GM12878 (cell line): ENCODE measurements around the gene ME3. TPM values are rescaled to one million over a fixed set of nuclear protein-coding genes. Genes with fewer than 3 reads are reported as not detected.

Source experiments
- ATAC-seq: fragments of 200-7000 bp; cut with Tn5 transposase; 3 replicates; pipeline ENCODE4 v1.9.1; 2020; ENCODE audit warnings: mild to moderate bottlenecking, moderate library complexity
- BruUV-seq: library from RNA; stranded (reverse); fragments of 400-500 nt; replicated peaks from 2 replicates; lab custom pipeline; 2021; lab: Mats Ljungman, UMichigan
- CTCF ChIA-PET: fragments of 300-600 bp; sonication (Branson Sonifier 250); formaldehyde crosslinking; extraction: SDS; loops from one replicate; lab custom pipeline; 2021; ENCODE audit warnings: inconsistent platforms; lab: Yijun Ruan, JAX
- POLR2A ChIA-PET: fragments of 350-600 bp; formaldehyde crosslinking; extraction: SDS; loops from one replicate; lab custom pipeline; 2021; ENCODE audit warnings: inconsistent platforms; lab: Charles Lee
- RAD21 ChIA-PET: fragments of 300-600 bp; sonication (Branson Sonifier 250); formaldehyde crosslinking; loops from one replicate; lab custom pipeline; 2023; ENCODE audit warnings: antibody characterized with exemption; ENCODE audit not compliant: unreplicated experiment; lab: Charles Lee
- SMC1A ChIA-PET: fragments of 300-600 bp; sonication (Branson Sonifier 250); formaldehyde crosslinking; loops from one replicate; lab custom pipeline; 2023; ENCODE audit not compliant: unreplicated experiment, uncharacterized antibody; lab: Charles Lee
- DNase-seq: peaks from one replicate; pipeline ENCODE4 v3.0.0-alpha.2; 2011; ENCODE audit warnings: low read depth, low spot score
- FAIRE-seq: peaks from 3 replicates; lab custom pipeline; 2011; peaks lifted over from hg19 to GRCh38; lab: Jason Lieb, UNC
- H2AFZ ChIP-seq: 2 replicates; pipeline ENCODE4 v1.6.0; 2011; ENCODE audit warnings: low read depth, low read length, control low read depth; ENCODE audit not compliant: control insufficient read depth
- H3K27ac ChIP-seq: 2 replicates; pipeline ENCODE4 v1.5.1; 2011; ENCODE audit warnings: control low read depth; ENCODE audit not compliant: control insufficient read depth, insufficient read depth
- H3K27me3 ChIP-seq, 2 experiments: replicated peaks in 1 of 2; 2 replicates each; pipeline versions ENCODE4 v1.6.0 to v1.6.1; 2011; ENCODE audit warnings: low read length in 1 of 2; ENCODE audit not compliant: control insufficient read depth in 2 of 2, insufficient read depth in 2 of 2
- H3K36me3 ChIP-seq, 2 experiments: 2 replicates each; pipeline ENCODE4 v1.5.1; 2011; ENCODE audit warnings: low read length in 1 of 2; ENCODE audit not compliant: control insufficient read depth in 2 of 2, insufficient read depth in 2 of 2
- H3K4me1 ChIP-seq: 2 replicates; pipeline ENCODE4 v1.6.1; 2011; ENCODE audit warnings: mild to moderate bottlenecking, low read length, moderate library complexity, mixed read lengths; ENCODE audit not compliant: control insufficient read depth, insufficient read depth
- H3K4me2 ChIP-seq: 2 replicates; pipeline ENCODE4 v1.6.0; 2011; ENCODE audit warnings: control low read depth; ENCODE audit not compliant: control insufficient read depth, insufficient read depth
- H3K4me3 ChIP-seq: fragments of 200-600 bp; sonication (generic); 2 replicates; pipeline ENCODE4 v1.5.1; 2016
- H3K79me2 ChIP-seq: 2 replicates; pipeline ENCODE4 v1.6.0; 2011; ENCODE audit warnings: low read length; ENCODE audit not compliant: control insufficient read depth, insufficient read depth
- H3K9ac ChIP-seq: 2 replicates; pipeline ENCODE4 v1.8.0; 2011; ENCODE audit warnings: low read length, control low read depth, mixed read lengths; ENCODE audit not compliant: control insufficient read depth, insufficient read depth
- H3K9me3 ChIP-seq: replicated peaks from 3 replicates; pipeline ENCODE4 v1.5.1; 2011; ENCODE audit warnings: mild to moderate bottlenecking, low read length; ENCODE audit not compliant: control insufficient read depth, insufficient read depth
- H4K20me1 ChIP-seq: 2 replicates; pipeline ENCODE4 v1.6.0; 2011; ENCODE audit not compliant: control insufficient read depth, insufficient read depth
- ATF7 ChIP-seq: fragments of 450-650 bp; IDR thresholded peaks from 2 replicates; pipeline ENCODE4 v1.6.1; 2016; ENCODE audit warnings: low read depth, mild to moderate bottlenecking
- CBFB ChIP-seq: IDR thresholded peaks from 2 replicates; pipeline ENCODE4 v1.6.1; 2016; ENCODE audit warnings: antibody characterized with exemption, low read depth
- EGR1 ChIP-seq, 2 experiments: IDR thresholded peaks; 1 replicate in 1 of 2; 2 replicates in 1 of 2; pipeline ENCODE4 v1.6.1; 2011 to 2012; ENCODE audit warnings: low read depth in 2 of 2, low read length in 2 of 2, borderline replicate concordance in 1 of 2, mild to moderate bottlenecking in 1 of 2, moderate library complexity in 1 of 2
- ETV6 ChIP-seq, 2 experiments: fragments of 450-650 bp in 1 of 2; IDR thresholded peaks in 1 of 2; conservative IDR thresholded peaks in 1 of 2; 2 replicates each; pipeline ENCODE4 v1.6.1; 2014; ENCODE audit warnings: antibody characterized with exemption in 1 of 2, borderline replicate concordance in 1 of 2, low read depth in 1 of 2, mild to moderate bottlenecking in 1 of 2, moderate library complexity in 1 of 2
- MEF2A ChIP-seq: IDR thresholded peaks from 2 replicates; pipeline ENCODE4 v1.6.1; 2011; ENCODE audit warnings: low read depth, mild to moderate bottlenecking, low read length, moderate library complexity; ENCODE audit not compliant: insufficient read depth
- NRF1 ChIP-seq: conservative IDR thresholded peaks from 2 replicates; pipeline ENCODE4 v1.6.1; 2011; ENCODE audit warnings: mild to moderate bottlenecking, low read depth, low read length, improper control_type of control experiment
- POLR2A ChIP-seq: IDR thresholded peaks from 2 replicates; pipeline ENCODE4 v1.6.1; 2011; ENCODE audit warnings: low read depth, mild to moderate bottlenecking, low read length
- SUPT20H ChIP-seq: IDR thresholded peaks from 2 replicates; pipeline ENCODE4 v1.6.1; 2011; ENCODE audit warnings: low read depth, mild to moderate bottlenecking, low read length, moderate library complexity, borderline replicate concordance; ENCODE audit not compliant: control insufficient read depth
- SUZ12 ChIP-seq: fragments of 200-600 bp; sonication (generic); IDR thresholded peaks from one replicate; pipeline ENCODE4 v1.6.1; 2018; ENCODE audit warnings: antibody characterized with exemption, mild to moderate bottlenecking; ENCODE audit not compliant: unreplicated experiment
- WGBS: methylation state at CpG from one replicate; pipeline ENCODE4 v1.1.6; 2016; ENCODE audit warnings: low lambda C conversion rate; ENCODE audit not compliant: insufficient replicate concordance, insufficient coverage; ENCODE audit errors: missing lambda C conversion rate; 5-methylcytosine and 5-hydroxymethylcytosine counted together
- in situ Hi-C: fragments of 300-500 bp; cut with MboI; formaldehyde crosslinking; loops from 9 replicates; pipeline ENCODE4 v1.14.3; 2018; ENCODE audit warnings: mixed read lengths
- intact Hi-C: fragments of 100-400 bp; cut with micrococcal nuclease; formaldehyde crosslinking; loops from one replicate; pipeline ENCODE4 v1.14.2; 2022; ENCODE audit not compliant: unreplicated experiment
- polyA plus RNA-seq, 11 experiments: library from polyadenylated mRNA; depleted of rRNA in 4 of 11; unstranded in 6 of 11; stranded (reverse) in 5 of 11; fragments of >200 nt; fragmentation: Nextera tagmentation in 4 of 11; fragmentation: Illumina TruSeq in 1 of 11; extraction: Ambion mirVana in 4 of 11; extraction: Trizol in 1 of 11; gene quantifications; 1 replicate in 1 of 11; 2 replicates in 10 of 11; pipeline versions ENCODE4 v1.2.1 to v1.2.3, GENCODE V29; 2011 to 2016; ENCODE audit warnings: inconsistent platforms in 2 of 11, missing spikeins in 2 of 11, low read depth in 1 of 11
- total RNA-seq, 4 experiments: library from RNA; depleted of rRNA in 3 of 4; stranded (reverse); fragments of >200 nt in 3 of 4; fragmentation: Illumina TruSeq in 1 of 4; extraction: Trizol in 1 of 4; gene quantifications; 2 replicates each; pipeline versions ENCODE4 v1.2.1 to v1.2.3, GENCODE V29; 2013 to 2021
- TF ChIP-seq, protein P1 (sequence below): fragments of 450-650 bp; formaldehyde crosslinking; IDR thresholded peaks from 2 replicates; pipeline ENCODE4 v1.4.0; 2022; ENCODE audit warnings: mild to moderate bottlenecking, moderate library complexity

The ME3 gene
- total and polyA plus RNA-seq, 10 of the 15 experiments (the other 5 are each of a cell fraction or from before 2014, with no cell fraction given) = 0.06 to 0.40 (median 0.19) TPM; not detected in 2

DNA sequence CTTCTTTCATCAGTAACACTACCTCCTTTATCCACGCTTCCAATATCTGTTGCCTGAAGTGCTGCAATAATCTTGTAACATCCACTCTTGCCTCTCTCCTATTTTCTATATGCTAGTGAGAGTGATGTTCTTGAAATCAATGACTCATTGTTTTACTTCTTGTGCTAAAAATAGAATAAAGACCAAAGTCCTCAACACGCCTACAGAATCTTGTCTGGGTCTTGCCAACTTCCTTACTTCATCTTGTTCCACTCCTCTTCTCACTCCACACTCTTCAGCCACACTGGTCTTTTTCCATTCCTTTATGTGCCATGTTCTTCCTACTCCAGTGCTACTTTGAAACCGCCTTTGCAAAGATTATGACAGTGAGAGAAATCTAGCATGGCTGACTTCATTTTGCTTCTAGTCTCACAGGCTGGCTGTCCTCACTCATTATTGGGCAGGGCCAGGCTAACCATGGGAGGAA is 161.3 kb downstream of the ME3 start (continued):
- TF ChIP-seq EGR1 (IDR thresholded peaks at IDR 0.05; ENCODE audit: borderline replicate concordance in 1 of 2, low read depth in 2 of 2, low read length in 2 of 2) (no peak), MEF2A (peak; percentile 87), NRF1 (no peak)
- TF ChIP-seq, protein P1, sequence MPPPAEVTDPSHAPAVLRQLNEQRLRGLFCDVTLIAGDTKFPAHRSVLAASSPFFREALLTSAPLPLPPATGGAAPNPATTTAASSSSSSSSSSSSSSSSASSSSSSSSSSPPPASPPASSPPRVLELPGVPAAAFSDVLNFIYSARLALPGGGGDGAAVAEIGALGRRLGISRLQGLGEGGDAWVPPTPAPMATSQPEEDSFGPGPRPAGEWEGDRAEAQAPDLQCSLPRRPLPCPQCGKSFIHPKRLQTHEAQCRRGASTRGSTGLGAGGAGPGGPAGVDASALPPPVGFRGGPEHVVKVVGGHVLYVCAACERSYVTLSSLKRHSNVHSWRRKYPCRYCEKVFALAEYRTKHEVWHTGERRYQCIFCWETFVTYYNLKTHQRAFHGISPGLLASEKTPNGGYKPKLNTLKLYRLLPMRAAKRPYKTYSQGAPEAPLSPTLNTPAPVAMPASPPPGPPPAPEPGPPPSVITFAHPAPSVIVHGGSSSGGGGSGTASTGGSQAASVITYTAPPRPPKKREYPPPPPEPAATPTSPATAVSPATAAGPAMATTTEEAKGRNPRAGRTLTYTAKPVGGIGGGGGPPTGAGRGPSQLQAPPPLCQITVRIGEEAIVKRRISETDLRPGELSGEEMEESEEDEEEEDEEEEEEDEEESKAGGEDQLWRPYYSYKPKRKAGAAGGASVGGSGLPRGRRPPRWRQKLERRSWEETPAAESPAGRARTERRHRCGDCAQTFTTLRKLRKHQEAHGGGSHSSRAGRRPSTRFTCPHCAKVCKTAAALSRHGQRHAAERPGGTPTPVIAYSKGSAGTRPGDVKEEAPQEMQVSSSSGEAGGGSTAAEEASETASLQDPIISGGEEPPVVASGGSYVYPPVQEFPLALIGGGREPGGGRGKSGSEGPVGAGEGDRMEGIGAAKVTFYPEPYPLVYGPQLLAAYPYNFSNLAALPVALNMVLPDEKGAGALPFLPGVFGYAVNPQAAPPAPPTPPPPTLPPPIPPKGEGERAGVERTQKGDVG (CRISPR knock-in tag) = no peak

DNA sequence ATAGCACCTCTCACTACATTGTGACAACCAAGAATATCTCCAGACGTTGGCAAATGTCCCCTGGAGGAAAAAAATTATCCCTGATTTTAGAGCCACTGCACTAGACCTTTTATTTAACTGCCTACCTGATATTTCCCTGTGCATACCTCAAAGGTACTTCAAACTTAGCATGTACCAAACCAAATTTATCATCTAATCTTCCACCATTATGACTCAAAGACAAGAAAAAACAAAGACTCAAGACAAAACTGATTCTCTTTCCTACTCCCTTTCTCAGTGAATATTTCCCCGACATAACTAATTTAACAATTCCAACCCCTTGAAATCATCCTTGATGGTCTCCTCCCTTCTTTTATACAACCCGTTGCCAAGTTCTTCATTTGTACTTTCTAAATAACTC is 161.7 kb downstream of the ME3 start:
- in situ Hi-C loops (no loop called here), intact Hi-C loops (no loop called here)
- no peak overlapping the region for H3K9ac ChIP-seq
- H4K20me1 ChIP-seq = no peaks in the 10 kb centered on the region
- H3K4me3 ChIP-seq = no peak overlapping the region
- ChIA-PET POLR2A (no interaction called here), SMC1A (no interaction called here), RAD21 (no interaction called here)
- H3K4me1 ChIP-seq = no peaks in the 10 kb centered on the region
- no peak overlapping the region for H3K27ac ChIP-seq
- H3K36me3 ChIP-seq = no peaks in the 10 kb centered on the region
- no peaks in the 10 kb centered on the region for H3K27me3 ChIP-seq
- H3K9me3 ChIP-seq = no peaks in the 10 kb centered on the region; the same call in 2 of the 3 replicates
- no peaks in the 10 kb centered on the region for H3K79me2 ChIP-seq
- DNase-seq (no peak), FAIRE-seq (no peak)
- no TSS peak for BruUV-seq
- TF ChIP-seq SUZ12 (no peak), ETV6 (conservative IDR thresholded peaks at IDR 0.05 in 1 of 2, IDR thresholded peaks at IDR 0.05 in 1 of 2; ENCODE audit: borderline replicate concordance in 1 of 2, low read depth in 1 of 2) (no peak), CBFB (no peak), ATF7 (no peak), SUPT20H (no peak), POLR2A (no peak)
- TF ChIP-seq, all 136 proteins: peak for 0
- 33% methylated on average over 3 of the region's 3 CpGs for WGBS
- no peak for ATAC-seq
- CTCF ChIA-PET = no interaction called here
- Histone ChIP-seq H3K4me2 (no peak overlapping the region), H2AFZ (no peak overlapping the region)
